HepG2 (cell line): ENCODE measurements around the gene ZFAND2B. TPM values are rescaled to one million over a fixed set of nuclear protein-coding genes. Genes with fewer than 3 reads are reported as not detected.

Experiments used
- ATRX ChIP-seq: sonication (generic); formaldehyde crosslinking; IDR thresholded peaks from 2 replicates; pipeline ENCODE4 v1.4.0; 2020; ENCODE audit warnings: missing genetic modification reagents, borderline replicate concordance
- BRCA1 ChIP-seq: sonication (generic); formaldehyde crosslinking; IDR thresholded peaks from 2 replicates; pipeline ENCODE4 v1.4.0; 2020; ENCODE audit warnings: missing genetic modification reagents
- CEBPB ChIP-seq: IDR thresholded peaks from 2 replicates; pipeline ENCODE4 v1.6.1; 2011; ENCODE audit warnings: low read depth, low read length, improper control_type of control experiment, borderline replicate concordance
- HDAC1 ChIP-seq: sonication (generic); formaldehyde crosslinking; IDR thresholded peaks from 2 replicates; pipeline ENCODE4 v1.5.1; 2020; ENCODE audit warnings: mild to moderate bottlenecking, missing genetic modification reagents
- KDM6A ChIP-seq: IDR thresholded peaks from 2 replicates; pipeline ENCODE4 v1.6.1; 2016; ENCODE audit warnings: low read depth
- MIXL1 ChIP-seq: IDR thresholded peaks from 2 replicates; pipeline ENCODE4 v1.6.1; 2016
- NR2F6 ChIP-seq, 2 experiments: IDR thresholded peaks; 2 replicates each; pipeline ENCODE4 v1.6.1; 2016; ENCODE audit warnings: antibody characterized with exemption in 1 of 2, mild to moderate bottlenecking in 1 of 2
- RXRB ChIP-seq: IDR thresholded peaks from 2 replicates; pipeline ENCODE4 v1.6.1; 2016; ENCODE audit warnings: borderline replicate concordance, missing genetic modification reagents, missing compliant biosample characterization
- SP5 ChIP-seq: IDR thresholded peaks from 2 replicates; pipeline ENCODE4 v1.6.1; 2016; ENCODE audit warnings: low read depth, borderline replicate concordance
- SRY ChIP-seq: sonication (generic); formaldehyde crosslinking; IDR thresholded peaks from 2 replicates; pipeline ENCODE4 v1.8.0; 2022; ENCODE audit warnings: mild to moderate bottlenecking, missing genetic modification reagents
- SUZ12 ChIP-seq: fragments of 150-350 bp; IDR thresholded peaks from 2 replicates; pipeline ENCODE4 v1.6.1; 2014; ENCODE audit warnings: low read depth, low read length
- ZC3H13 ChIP-seq: sonication (generic); formaldehyde crosslinking; IDR thresholded peaks from 2 replicates; pipeline ENCODE4 v1.8.1; 2023; ENCODE audit warnings: mild to moderate bottlenecking, missing genetic modification reagents, moderate library complexity
- ZFP37 ChIP-seq: sonication (generic); formaldehyde crosslinking; IDR thresholded peaks from 2 replicates; pipeline ENCODE4 v1.4.0; 2020; ENCODE audit warnings: missing genetic modification reagents, borderline replicate concordance
- ZNF292 ChIP-seq: sonication (generic); formaldehyde crosslinking; IDR thresholded peaks from 2 replicates; pipeline ENCODE4 v1.8.1; 2022; ENCODE audit warnings: mild to moderate bottlenecking, low read depth, missing genetic modification reagents, borderline replicate concordance
- ZNF343 ChIP-seq: sonication (generic); formaldehyde crosslinking; IDR thresholded peaks from 2 replicates; pipeline ENCODE4 v1.4.0; 2020; ENCODE audit warnings: mild to moderate bottlenecking, missing genetic modification reagents
- ZNF431 ChIP-seq: sonication (generic); formaldehyde crosslinking; IDR thresholded peaks from 2 replicates; pipeline ENCODE4 v1.9.0; 2022; ENCODE audit warnings: missing genetic modification reagents, low read depth, mild to moderate bottlenecking, borderline replicate concordance
- ZNF7 ChIP-seq: IDR thresholded peaks from 2 replicates; pipeline ENCODE4 v1.6.1; 2016; ENCODE audit warnings: missing biosample characterization, missing genetic modification reagents
- polyA plus RNA-seq, 8 experiments: library from polyadenylated mRNA; depleted of rRNA in 3 of 8; stranded (reverse) in 7 of 8; unstranded in 1 of 8; fragments of >200 nt; fragmentation: Illumina TruSeq in 4 of 8; extraction: Trizol in 4 of 8; gene quantifications; 2 replicates each; pipeline versions ENCODE4 v1.2.1 to v1.2.3, GENCODE V29; 2011 to 2016; ENCODE audit warnings: low read depth in 4 of 8, missing spikeins in 1 of 8, mixed read lengths in 1 of 8; ENCODE audit not compliant: insufficient read depth in 1 of 8
- total RNA-seq, 5 experiments: library from RNA; depleted of rRNA; stranded (reverse); fragments of >200 nt; fragmentation: Illumina TruSeq; extraction: Trizol; gene quantifications; 2 replicates each; pipeline ENCODE4 v1.2.3, GENCODE V29; 2016; ENCODE audit warnings: low read depth in 1 of 5
- TF ChIP-seq, protein P1 (sequence below): sonication (generic); formaldehyde crosslinking; IDR thresholded peaks from 2 replicates; pipeline ENCODE4 v1.4.0; 2020; ENCODE audit warnings: missing genetic modification reagents; ENCODE audit errors: not compliant biosample characterization
- TF ChIP-seq, protein P2 (sequence below): IDR thresholded peaks from 2 replicates; pipeline ENCODE4 v1.6.1; 2016; ENCODE audit warnings: control low read depth
- TF ChIP-seq, protein P3 (sequence below): sonication (generic); formaldehyde crosslinking; IDR thresholded peaks from 2 replicates; pipeline ENCODE4 v1.4.0; 2020; ENCODE audit warnings: missing genetic modification reagents
- TF ChIP-seq, protein P4 (sequence below): sonication (generic); formaldehyde crosslinking; IDR thresholded peaks from 2 replicates; pipeline ENCODE4 v1.8.1; 2022; ENCODE audit warnings: mild to moderate bottlenecking, missing genetic modification reagents
- TF ChIP-seq, protein P5 (sequence below): fragments of 450-650 bp; IDR thresholded peaks from 2 replicates; pipeline ENCODE4 v1.6.1; 2017

ZFAND2B gene
- total and polyA plus RNA-seq, 2 of the 13 experiments (the other 11 are each of a cell fraction or from before 2014, with no cell fraction given) = 53.3 to 115 TPM

DNA sequence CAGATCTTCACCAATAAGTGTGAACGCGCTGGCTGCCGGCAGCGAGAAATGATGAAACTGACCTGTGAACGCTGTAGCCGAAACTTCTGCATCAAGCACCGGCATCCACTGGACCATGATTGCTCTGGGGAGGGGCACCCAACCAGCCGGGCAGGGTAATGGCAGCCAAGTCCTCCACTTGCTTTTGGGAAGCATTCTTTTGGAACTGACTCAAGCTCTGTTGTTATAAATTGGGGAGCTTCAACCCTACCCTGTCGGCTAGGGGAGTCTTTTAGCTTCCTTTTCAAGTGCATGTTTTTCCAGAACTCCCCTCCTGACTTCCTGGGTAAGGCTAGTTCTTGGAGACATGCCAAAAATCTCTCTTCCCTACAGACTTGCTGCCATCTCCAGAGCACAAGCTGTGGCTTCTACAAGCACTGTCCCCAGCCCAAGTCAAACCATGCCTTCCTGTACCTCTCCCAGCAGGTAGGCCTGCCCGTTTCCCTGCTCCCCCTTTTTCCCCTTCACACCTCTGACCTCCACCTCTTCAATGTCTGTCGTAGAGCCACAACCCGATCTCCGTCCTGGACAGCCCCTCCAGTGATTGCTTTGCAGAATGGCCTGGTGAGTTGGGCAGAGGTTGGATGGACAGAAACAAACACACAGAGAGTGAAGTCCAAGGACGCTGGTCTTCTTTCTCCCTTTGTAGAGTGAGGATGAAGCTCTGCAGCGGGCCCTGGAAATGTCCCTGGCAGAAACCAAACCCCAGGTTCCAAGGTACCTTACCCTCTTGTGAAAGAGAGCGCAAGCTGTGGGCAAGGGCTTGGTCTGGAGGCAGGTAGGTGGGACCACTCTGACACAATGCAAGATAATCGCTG, 1.5 kb downstream of the ZFAND2B start (continued):
- no peak for TF ChIP-seq ATRX (CRISPR knock-in tag)
- no peak for TF ChIP-seq SRY (CRISPR knock-in tag)
- TF ChIP-seq ZNF7 (CRISPR knock-in tag) = no peak
- peak; percentile 66; the same call in 1 of the 2 replicates for TF ChIP-seq MIXL1
- no peak for TF ChIP-seq BRCA1 (CRISPR knock-in tag)
- TF ChIP-seq ZNF431 = no peak
- TF ChIP-seq, protein P1, sequence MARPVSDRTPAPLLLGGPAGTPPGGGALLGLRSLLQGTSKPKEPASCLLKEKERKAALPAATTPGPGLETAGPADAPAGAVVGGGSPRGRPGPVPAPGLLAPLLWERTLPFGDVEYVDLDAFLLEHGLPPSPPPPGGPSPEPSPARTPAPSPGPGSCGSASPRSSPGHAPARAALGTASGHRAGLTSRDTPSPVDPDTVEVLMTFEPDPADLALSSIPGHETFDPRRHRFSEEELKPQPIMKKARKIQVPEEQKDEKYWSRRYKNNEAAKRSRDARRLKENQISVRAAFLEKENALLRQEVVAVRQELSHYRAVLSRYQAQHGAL = no peak
- TF ChIP-seq KDM6A (CRISPR knock-in tag) = peak; percentile 92
- TF ChIP-seq, protein P2, sequence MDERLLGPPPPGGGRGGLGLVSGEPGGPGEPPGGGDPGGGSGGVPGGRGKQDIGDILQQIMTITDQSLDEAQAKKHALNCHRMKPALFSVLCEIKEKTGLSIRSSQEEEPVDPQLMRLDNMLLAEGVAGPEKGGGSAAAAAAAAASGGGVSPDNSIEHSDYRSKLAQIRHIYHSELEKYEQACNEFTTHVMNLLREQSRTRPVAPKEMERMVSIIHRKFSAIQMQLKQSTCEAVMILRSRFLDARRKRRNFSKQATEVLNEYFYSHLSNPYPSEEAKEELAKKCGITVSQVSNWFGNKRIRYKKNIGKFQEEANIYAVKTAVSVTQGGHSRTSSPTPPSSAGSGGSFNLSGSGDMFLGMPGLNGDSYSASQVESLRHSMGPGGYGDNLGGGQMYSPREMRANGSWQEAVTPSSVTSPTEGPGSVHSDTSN (CRISPR knock-in tag) = peak; percentile 32; the same call in 1 of the 2 replicates
- 0 out of 2 replicates have a peak, but pooled peaks have one; percentile 19 for TF ChIP-seq ZFP37 (CRISPR knock-in tag)
- TF ChIP-seq HDAC1 (CRISPR knock-in tag) = peak; percentile 94
- peak; percentile 88 for TF ChIP-seq RXRB
- TF ChIP-seq NR2F6 (IDR thresholded peaks at IDR 0.05) = peak; percentile 76
- TF ChIP-seq NR2F6 (CRISPR knock-in tag; IDR thresholded peaks at IDR 0.05) = peak; percentile 86; the same call in 1 of the 2 replicates
- TF ChIP-seq ZNF343 (CRISPR knock-in tag) = no peak
- TF ChIP-seq SP5 = peak; percentile 54; the same call in 1 of the 2 replicates
- TF ChIP-seq, protein P3, sequence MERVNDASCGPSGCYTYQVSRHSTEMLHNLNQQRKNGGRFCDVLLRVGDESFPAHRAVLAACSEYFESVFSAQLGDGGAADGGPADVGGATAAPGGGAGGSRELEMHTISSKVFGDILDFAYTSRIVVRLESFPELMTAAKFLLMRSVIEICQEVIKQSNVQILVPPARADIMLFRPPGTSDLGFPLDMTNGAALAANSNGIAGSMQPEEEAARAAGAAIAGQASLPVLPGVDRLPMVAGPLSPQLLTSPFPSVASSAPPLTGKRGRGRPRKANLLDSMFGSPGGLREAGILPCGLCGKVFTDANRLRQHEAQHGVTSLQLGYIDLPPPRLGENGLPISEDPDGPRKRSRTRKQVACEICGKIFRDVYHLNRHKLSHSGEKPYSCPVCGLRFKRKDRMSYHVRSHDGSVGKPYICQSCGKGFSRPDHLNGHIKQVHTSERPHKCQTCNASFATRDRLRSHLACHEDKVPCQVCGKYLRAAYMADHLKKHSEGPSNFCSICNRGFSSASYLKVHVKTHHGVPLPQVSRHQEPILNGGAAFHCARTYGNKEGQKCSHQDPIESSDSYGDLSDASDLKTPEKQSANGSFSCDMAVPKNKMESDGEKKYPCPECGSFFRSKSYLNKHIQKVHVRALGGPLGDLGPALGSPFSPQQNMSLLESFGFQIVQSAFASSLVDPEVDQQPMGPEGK = peak; percentile 75
- TF ChIP-seq, protein P4, sequence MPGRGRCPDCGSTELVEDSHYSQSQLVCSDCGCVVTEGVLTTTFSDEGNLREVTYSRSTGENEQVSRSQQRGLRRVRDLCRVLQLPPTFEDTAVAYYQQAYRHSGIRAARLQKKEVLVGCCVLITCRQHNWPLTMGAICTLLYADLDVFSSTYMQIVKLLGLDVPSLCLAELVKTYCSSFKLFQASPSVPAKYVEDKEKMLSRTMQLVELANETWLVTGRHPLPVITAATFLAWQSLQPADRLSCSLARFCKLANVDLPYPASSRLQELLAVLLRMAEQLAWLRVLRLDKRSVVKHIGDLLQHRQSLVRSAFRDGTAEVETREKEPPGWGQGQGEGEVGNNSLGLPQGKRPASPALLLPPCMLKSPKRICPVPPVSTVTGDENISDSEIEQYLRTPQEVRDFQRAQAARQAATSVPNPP (CRISPR knock-in tag) = 0 out of 2 replicates have a peak, but pooled peaks have one; percentile 22
- peak; percentile 61; the same call in 1 of the 2 replicates for TF ChIP-seq CEBPB
- TF ChIP-seq ZC3H13 (CRISPR knock-in tag) = peak; percentile 68; the same call in 1 of the 2 replicates
- TF ChIP-seq, protein P5, sequence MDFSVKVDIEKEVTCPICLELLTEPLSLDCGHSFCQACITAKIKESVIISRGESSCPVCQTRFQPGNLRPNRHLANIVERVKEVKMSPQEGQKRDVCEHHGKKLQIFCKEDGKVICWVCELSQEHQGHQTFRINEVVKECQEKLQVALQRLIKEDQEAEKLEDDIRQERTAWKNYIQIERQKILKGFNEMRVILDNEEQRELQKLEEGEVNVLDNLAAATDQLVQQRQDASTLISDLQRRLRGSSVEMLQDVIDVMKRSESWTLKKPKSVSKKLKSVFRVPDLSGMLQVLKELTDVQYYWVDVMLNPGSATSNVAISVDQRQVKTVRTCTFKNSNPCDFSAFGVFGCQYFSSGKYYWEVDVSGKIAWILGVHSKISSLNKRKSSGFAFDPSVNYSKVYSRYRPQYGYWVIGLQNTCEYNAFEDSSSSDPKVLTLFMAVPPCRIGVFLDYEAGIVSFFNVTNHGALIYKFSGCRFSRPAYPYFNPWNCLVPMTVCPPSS = no peak
- 0 out of 2 replicates have a peak, but pooled peaks have one; percentile 26 for TF ChIP-seq ZNF292 (CRISPR knock-in tag)
- TF ChIP-seq SUZ12 = no peak
